A673 (cell line): Measurements from ENCODE around the gene AATK.

Experiments used
- EZH2 ChIP-seq: fragments of 200-600 bp; sonication (generic); IDR thresholded peaks from 2 replicates; pipeline ENCODE4 v1.6.1; 2017; ENCODE audit warnings: borderline replicate concordance, low read depth, mild to moderate bottlenecking, mixed read lengths, antibody characterized with exemption, low read length; ENCODE audit not compliant: poor library complexity, severe bottlenecking
- TF ChIP-seq, protein P1 (sequence below): fragments of 300-800, 200-600 bp; sonication (generic); conservative IDR thresholded peaks from 2 replicates; pipeline ENCODE4 v1.5.1; 2017; ENCODE audit warnings: low read depth, mild to moderate bottlenecking, antibody characterized with exemption, low read length, moderate library complexity, mixed read lengths

DNA sequence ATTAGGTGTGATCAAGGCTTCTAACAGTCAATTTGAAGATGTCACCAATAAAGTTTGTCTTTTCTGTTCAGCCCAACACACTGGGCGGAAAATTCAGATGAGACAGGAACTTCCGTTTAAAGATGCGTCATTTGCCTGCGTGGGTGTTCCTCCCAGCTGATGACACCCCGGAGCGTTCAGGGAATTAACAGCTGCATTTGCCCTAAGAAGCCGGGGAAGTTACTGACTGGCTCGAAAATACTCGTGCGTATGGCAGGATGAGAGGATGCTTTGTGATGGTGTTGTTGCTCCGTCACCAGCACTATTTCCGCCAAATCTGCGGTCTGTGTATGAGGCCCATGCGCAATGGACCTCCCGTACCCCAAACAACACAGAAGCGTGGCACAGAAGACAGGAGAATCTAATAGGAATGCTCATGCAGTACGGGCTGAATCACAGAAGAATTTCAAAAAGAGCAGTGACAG lies 12.6 kb downstream of the AATK start:
- TF ChIP-seq, protein P1, sequence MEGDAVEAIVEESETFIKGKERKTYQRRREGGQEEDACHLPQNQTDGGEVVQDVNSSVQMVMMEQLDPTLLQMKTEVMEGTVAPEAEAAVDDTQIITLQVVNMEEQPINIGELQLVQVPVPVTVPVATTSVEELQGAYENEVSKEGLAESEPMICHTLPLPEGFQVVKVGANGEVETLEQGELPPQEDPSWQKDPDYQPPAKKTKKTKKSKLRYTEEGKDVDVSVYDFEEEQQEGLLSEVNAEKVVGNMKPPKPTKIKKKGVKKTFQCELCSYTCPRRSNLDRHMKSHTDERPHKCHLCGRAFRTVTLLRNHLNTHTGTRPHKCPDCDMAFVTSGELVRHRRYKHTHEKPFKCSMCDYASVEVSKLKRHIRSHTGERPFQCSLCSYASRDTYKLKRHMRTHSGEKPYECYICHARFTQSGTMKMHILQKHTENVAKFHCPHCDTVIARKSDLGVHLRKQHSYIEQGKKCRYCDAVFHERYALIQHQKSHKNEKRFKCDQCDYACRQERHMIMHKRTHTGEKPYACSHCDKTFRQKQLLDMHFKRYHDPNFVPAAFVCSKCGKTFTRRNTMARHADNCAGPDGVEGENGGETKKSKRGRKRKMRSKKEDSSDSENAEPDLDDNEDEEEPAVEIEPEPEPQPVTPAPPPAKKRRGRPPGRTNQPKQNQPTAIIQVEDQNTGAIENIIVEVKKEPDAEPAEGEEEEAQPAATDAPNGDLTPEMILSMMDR, result no peak
- no peak for TF ChIP-seq EZH2
